ENCODE measurements around the gene VILL. TPM values are rescaled to one million over a fixed set of nuclear protein-coding genes. Genes with fewer than 3 reads are reported as not detected.

VILL gene
- polyA plus RNA-seq, 1 of the 3 experiments (the other 2 are of a cell fraction) = 8.8 TPM

- no peak overlapping the region for H3K4me3 ChIP-seq (ENCODE audit: low read depth in 2 of 2, low read length in 1 of 2)
- no peaks in the 10 kb centered on the region for H3K27me3 ChIP-seq (ENCODE audit: insufficient read depth)
- DNase-seq = no peak
- H3K9me3 ChIP-seq = no peaks in the 10 kb centered on the region
- no peaks in the 10 kb centered on the region for H3K9me2 ChIP-seq
- no CpG with 5 or more reads among the region's 21 CpGs for WGBS (ENCODE audit: low lambda C conversion rate)
- POLR2A ChIA-PET = no interaction called here
- no peaks in the 10 kb centered on the region for H3K79me2 ChIP-seq (ENCODE audit: insufficient read depth)
- CTCF ChIA-PET = no interaction called here
- TF ChIP-seq GABPA (IDR thresholded peaks at IDR 0.05; ENCODE audit: low read depth) (no peak), EP300 (IDR thresholded peaks at IDR 0.05; ENCODE audit: borderline replicate concordance in 1 of 2, low read depth in 1 of 2, low read length in 1 of 2) (no peak), RFX5 (IDR thresholded peaks at IDR 0.05; ENCODE audit: low read length) (no peak), CHD2 (IDR thresholded peaks at IDR 0.05; ENCODE audit: low read length, partially characterized antibody) (no peak), USF2 (IDR thresholded peaks at IDR 0.05; ENCODE audit: borderline replicate concordance, low read depth, low read length) (no peak), SMC3 (IDR thresholded peaks at IDR 0.05; ENCODE audit: low read depth, low read length) (no peak), FOXM1 (IDR thresholded peaks at IDR 0.05; ENCODE audit: low read depth) (no peak), YY1 (IDR thresholded peaks at IDR 0.05; ENCODE audit: low read depth) (no peak), FOSL2 (IDR thresholded peaks at IDR 0.05; ENCODE audit: borderline replicate concordance, low read depth) (no peak), RXRA (IDR thresholded peaks at IDR 0.05; ENCODE audit: borderline replicate concordance, low read depth) (no peak), NFIC (IDR thresholded peaks at IDR 0.05; ENCODE audit: borderline replicate concordance) (no peak), USF1 (IDR thresholded peaks at IDR 0.05; ENCODE audit: borderline replicate concordance, low read depth) (no peak), GATA2 (CRISPR knock-in tag; IDR thresholded peaks at IDR 0.05) (no peak), TCF12 (IDR thresholded peaks at IDR 0.05) (no peak), SIN3A (IDR thresholded peaks at IDR 0.05; ENCODE audit: borderline replicate concordance, low read depth, low read length) (no peak), EZH2phosphoT487 (IDR thresholded peaks at IDR 0.05; ENCODE audit: borderline replicate concordance, low read depth) (no peak), POLR2AphosphoS5 (IDR thresholded peaks at IDR 0.05; ENCODE audit: low read depth, low read length) (no peak)
- TF ChIP-seq, protein P1, sequence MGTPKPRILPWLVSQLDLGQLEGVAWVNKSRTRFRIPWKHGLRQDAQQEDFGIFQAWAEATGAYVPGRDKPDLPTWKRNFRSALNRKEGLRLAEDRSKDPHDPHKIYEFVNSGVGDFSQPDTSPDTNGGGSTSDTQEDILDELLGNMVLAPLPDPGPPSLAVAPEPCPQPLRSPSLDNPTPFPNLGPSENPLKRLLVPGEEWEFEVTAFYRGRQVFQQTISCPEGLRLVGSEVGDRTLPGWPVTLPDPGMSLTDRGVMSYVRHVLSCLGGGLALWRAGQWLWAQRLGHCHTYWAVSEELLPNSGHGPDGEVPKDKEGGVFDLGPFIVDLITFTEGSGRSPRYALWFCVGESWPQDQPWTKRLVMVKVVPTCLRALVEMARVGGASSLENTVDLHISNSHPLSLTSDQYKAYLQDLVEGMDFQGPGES (IDR thresholded peaks at IDR 0.05; ENCODE audit: low read depth, low read length) = no peak
- TF ChIP-seq, protein P2, sequence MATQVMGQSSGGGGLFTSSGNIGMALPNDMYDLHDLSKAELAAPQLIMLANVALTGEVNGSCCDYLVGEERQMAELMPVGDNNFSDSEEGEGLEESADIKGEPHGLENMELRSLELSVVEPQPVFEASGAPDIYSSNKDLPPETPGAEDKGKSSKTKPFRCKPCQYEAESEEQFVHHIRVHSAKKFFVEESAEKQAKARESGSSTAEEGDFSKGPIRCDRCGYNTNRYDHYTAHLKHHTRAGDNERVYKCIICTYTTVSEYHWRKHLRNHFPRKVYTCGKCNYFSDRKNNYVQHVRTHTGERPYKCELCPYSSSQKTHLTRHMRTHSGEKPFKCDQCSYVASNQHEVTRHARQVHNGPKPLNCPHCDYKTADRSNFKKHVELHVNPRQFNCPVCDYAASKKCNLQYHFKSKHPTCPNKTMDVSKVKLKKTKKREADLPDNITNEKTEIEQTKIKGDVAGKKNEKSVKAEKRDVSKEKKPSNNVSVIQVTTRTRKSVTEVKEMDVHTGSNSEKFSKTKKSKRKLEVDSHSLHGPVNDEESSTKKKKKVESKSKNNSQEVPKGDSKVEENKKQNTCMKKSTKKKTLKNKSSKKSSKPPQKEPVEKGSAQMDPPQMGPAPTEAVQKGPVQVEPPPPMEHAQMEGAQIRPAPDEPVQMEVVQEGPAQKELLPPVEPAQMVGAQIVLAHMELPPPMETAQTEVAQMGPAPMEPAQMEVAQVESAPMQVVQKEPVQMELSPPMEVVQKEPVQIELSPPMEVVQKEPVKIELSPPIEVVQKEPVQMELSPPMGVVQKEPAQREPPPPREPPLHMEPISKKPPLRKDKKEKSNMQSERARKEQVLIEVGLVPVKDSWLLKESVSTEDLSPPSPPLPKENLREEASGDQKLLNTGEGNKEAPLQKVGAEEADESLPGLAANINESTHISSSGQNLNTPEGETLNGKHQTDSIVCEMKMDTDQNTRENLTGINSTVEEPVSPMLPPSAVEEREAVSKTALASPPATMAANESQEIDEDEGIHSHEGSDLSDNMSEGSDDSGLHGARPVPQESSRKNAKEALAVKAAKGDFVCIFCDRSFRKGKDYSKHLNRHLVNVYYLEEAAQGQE (IDR thresholded peaks at IDR 0.05; ENCODE audit: low read depth, low read length) = no peak
- no peaks in the 10 kb centered on the region; a peak in 1 of 4 replicates for H3K4me1 ChIP-seq (ENCODE audit: control insufficient read depth in 1 of 2, insufficient read depth in 2 of 2, low read depth in 1 of 2, low read length in 1 of 2)
- H3K27ac ChIP-seq (ENCODE audit: low read depth in 2 of 2, low read length in 1 of 2) = no peak overlapping the region
- no peaks in the 10 kb centered on the region for H4K20me1 ChIP-seq (ENCODE audit: insufficient read depth)
- no peak overlapping the region for H3K4me2 ChIP-seq
- no peak overlapping the region for H2AFZ ChIP-seq (ENCODE audit: low read depth)
- peaks cover 8% of the 10 kb centered on the region for H3F3A ChIP-seq (replicated peaks; ENCODE audit: insufficient read depth)
- H3K9ac ChIP-seq = no peak overlapping the region
- peaks cover 25 to 35% of the 10 kb centered on the region in 2 experiments for H3K36me3 ChIP-seq (replicated peaks in 1 of 2; ENCODE audit: control insufficient read depth in 1 of 2, insufficient read depth in 2 of 2, low read length in 1 of 2)
Observed at GRCh38 chr3:38011111-38011510, 20.5 kb downstream of the VILL start.

All from SK-N-SH (cell line).